AG09319 (cell line): ENCODE data around the gene OR13J1.
"Not testable (repeated sequence)": the region's sequence is repeated elsewhere in the genome, so short reads cannot be mapped to it uniquely, and the experiment has no call there.

Source experiments
- DNase-seq: peaks from one replicate; pipeline ENCODE4 v3.0.0-alpha.2; 2010; ENCODE audit warnings: low read depth; ENCODE audit errors: extremely low read depth
- CTCF ChIP-seq: IDR thresholded peaks from 2 replicates; pipeline ENCODE4 v1.5.1; 2011; ENCODE audit warnings: low read depth, mild to moderate bottlenecking, inconsistent platforms, low read length, moderate library complexity

Gene OR13J1, protein sequence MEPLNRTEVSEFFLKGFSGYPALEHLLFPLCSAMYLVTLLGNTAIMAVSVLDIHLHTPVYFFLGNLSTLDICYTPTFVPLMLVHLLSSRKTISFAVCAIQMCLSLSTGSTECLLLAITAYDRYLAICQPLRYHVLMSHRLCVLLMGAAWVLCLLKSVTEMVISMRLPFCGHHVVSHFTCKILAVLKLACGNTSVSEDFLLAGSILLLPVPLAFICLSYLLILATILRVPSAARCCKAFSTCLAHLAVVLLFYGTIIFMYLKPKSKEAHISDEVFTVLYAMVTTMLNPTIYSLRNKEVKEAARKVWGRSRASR

GRCh38 chr9:35870351-35870923, at the start of gene OR13J1:
OR13J1 (minus strand) TSS chr9:35870401; CDS start chr9:35870401, 0 bp downstream.
- no peak for DNase-seq
- no peak for TF ChIP-seq CTCF

DNA sequence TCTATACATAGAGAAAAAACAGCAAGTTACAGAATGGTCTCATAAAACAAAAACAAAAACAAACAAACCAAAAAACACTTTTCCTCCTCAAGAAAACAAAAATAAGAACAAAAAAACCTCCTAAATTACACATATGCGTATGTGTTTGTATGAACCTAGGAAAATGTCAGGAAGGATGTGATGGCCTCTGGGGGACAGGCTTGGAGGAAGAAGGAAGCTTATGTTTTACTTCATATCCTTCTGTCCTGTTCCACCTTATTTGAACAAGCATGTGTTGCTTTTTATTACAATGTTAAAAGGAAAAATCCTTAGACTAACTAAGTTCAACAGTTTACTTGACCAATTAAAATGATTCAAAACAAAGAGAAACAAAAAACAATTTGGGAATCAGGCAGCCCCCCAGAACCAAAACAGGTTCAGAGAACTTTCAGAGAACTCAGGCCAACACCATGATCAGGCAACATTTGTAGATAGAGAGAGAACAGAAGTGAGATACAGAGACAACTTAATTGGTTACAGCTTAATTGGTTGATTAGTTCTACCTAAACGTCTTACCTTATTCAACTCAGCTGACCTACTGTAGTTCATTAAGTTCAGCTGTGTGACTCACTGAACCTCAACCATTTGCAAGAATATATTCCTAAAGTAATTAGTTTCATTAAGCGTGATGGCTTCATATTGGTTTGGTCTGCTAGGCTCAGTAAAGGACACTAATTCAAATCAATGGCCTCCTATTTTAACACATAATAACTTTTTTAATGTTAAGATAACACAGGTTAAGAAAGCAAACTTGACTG, 49.2 kb upstream of the OR13J1 start:
- no peak for TF ChIP-seq CTCF
- no peak for DNase-seq

GRCh38 chr9:35918780-35919179, 48.6 kb upstream of the OR13J1 start:
- DNase-seq, result no peak
- no peak for TF ChIP-seq CTCF

GRCh38 chr9:35917261-35917660, 47.1 kb upstream of the OR13J1 start:
- no peak for TF ChIP-seq CTCF
- DNase-seq, result no peak

DNA sequence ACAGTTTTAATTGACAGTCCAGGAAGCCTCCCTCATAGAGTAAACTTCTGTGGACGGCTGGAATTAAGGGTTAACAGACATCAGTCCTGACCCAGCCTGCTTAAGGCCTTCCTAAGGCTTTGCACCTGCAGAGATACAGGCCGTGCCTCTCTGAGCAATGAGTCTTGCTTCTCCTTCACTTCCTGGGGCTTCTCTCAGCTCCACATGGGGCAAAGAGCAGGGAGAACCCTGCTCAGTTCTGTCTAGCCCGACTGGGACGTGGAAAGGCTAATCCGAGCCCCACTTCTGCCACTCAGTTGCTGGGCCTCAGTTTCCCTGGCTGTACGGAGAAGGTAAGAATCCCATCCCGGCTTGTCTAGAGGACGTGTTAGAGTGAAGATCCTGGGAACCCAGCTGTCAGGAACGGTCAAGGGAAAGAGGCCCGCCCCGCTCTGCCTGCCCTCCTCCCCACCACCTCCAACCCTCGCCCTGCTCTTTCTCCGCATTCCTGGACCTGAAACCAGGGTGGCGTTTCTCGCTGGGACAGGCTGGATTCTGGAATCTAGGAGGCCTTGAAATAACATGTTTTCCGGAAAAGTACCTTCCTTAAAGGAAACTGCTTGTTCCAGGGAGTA, 45.6 kb upstream of the OR13J1 start:
- TF ChIP-seq CTCF, result no peak
- no peak for DNase-seq

DNA sequence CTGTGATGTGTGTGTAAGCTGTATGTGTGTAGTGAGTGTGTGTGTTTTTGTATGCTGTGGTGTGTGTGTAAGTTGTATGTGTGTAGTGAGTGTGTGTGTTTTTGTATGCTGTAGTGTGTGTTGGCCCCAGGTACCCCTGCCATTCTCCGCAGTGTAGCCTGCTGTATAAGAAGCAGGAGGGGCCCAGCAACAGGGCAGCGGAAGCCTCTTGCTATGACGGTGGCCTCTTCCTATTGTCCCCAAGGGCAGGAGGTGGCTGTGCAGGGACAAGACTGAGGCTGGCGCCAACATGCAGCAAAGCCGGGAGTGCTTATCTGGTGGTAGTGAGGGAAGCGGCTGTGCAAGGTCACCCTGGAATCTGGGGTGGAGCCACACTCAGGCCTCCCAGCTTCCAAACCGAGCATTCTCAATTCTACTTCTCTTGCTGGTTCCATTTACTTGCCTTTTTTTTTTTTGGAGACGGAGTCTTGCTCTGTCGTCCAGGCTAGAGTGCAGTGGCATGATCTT, 44.2 kb upstream of the OR13J1 start:
- no peak for TF ChIP-seq CTCF
- no peak for DNase-seq

GRCh38 chr9:35913429-35913828, 43.2 kb upstream of the OR13J1 start:
- not testable (repeated sequence) for DNase-seq
